ENCODE results near the gene THEMIS.

THEMIS gene

GRCh38 chr6:127858727-127859391, 42.0 kb downstream of the THEMIS start:
- no peak overlapping the region for H3K9ac ChIP-seq (ENCODE audit: low read depth, low read length)
- TF ChIP-seq EZH2 (IDR thresholded peaks at IDR 0.05; ENCODE audit: borderline replicate concordance, low read depth, low read length, severe bottlenecking) (no peak), CTCF (IDR thresholded peaks at IDR 0.05; ENCODE audit: borderline replicate concordance, extremely low read depth, low read length, poor library complexity, severe bottlenecking) (no peak)
- H3K4me1 ChIP-seq (ENCODE audit: insufficient read depth, low read length) = peaks cover 10% of the 10 kb centered on the region; the same call in 1 of the 2 replicates
- H2AFZ ChIP-seq (ENCODE audit: low read depth, low read length) = no peak overlapping the region
- no peak overlapping the region for H3K4me2 ChIP-seq (ENCODE audit: insufficient read depth, low read length)
- H3K4me3 ChIP-seq (ENCODE audit: low read depth in 1 of 2, low read length in 2 of 2) = no peak overlapping the region
- ATAC-seq (ENCODE audit: insufficient read depth, low read depth) (peak; percentile 49; the same call in 1 of the 3 replicates), DNase-seq (no peak)
- no peaks in the 10 kb centered on the region for H3K9me3 ChIP-seq (ENCODE audit: insufficient read depth, low read length, severe bottlenecking)
- H3K79me2 ChIP-seq (ENCODE audit: insufficient read depth, low read length) = no peaks in the 10 kb centered on the region
- H3K27me3 ChIP-seq (ENCODE audit: insufficient read depth, low read length, poor library complexity) = no peaks in the 10 kb centered on the region
- no peaks in the 10 kb centered on the region for H4K20me1 ChIP-seq (ENCODE audit: insufficient read depth, low read length)
- no peak overlapping the region for H3K27ac ChIP-seq (ENCODE audit: low read length)
- no peaks in the 10 kb centered on the region for H3K36me3 ChIP-seq (ENCODE audit: insufficient read depth, low read length)

- H3K4me2 ChIP-seq (ENCODE audit: insufficient read depth, low read length) = no peak overlapping the region
- H3K79me2 ChIP-seq (ENCODE audit: insufficient read depth, low read length) = no peaks in the 10 kb centered on the region
- no peaks in the 10 kb centered on the region for H3K9me3 ChIP-seq (ENCODE audit: insufficient read depth, low read length, severe bottlenecking)
- H3K36me3 ChIP-seq (ENCODE audit: insufficient read depth, low read length) = no peaks in the 10 kb centered on the region
- no peak overlapping the region for H3K4me3 ChIP-seq (ENCODE audit: low read depth in 1 of 2, low read length in 2 of 2)
- H4K20me1 ChIP-seq (ENCODE audit: insufficient read depth, low read length) = no peaks in the 10 kb centered on the region
- no peak overlapping the region for H3K27ac ChIP-seq (ENCODE audit: low read length)
- DNase-seq (no peak), ATAC-seq (ENCODE audit: insufficient read depth, low read depth) (peak; percentile 42; the same call in 1 of the 3 replicates)
- H3K9ac ChIP-seq (ENCODE audit: low read depth, low read length) = no peak overlapping the region
- peaks cover 10% of the 10 kb centered on the region; the same call in 1 of the 2 replicates for H3K4me1 ChIP-seq (ENCODE audit: insufficient read depth, low read length)
- TF ChIP-seq CTCF (IDR thresholded peaks at IDR 0.05; ENCODE audit: borderline replicate concordance, extremely low read depth, low read length, poor library complexity, severe bottlenecking) = no peak
- TF ChIP-seq EZH2 (IDR thresholded peaks at IDR 0.05; ENCODE audit: borderline replicate concordance, low read depth, low read length, severe bottlenecking) = no peak
- no peaks in the 10 kb centered on the region for H3K27me3 ChIP-seq (ENCODE audit: insufficient read depth, low read length, poor library complexity)
- no peak overlapping the region for H2AFZ ChIP-seq (ENCODE audit: low read depth, low read length)
Observed at GRCh38 chr6:127857051-127857637, 43.7 kb downstream of the THEMIS start.

GRCh38 chr6:127855542-127856159, 45.2 kb downstream of the THEMIS start:
- Histone ChIP-seq H3K4me3 (ENCODE audit: low read depth in 1 of 2, low read length in 2 of 2) (no peak overlapping the region), H3K9ac (ENCODE audit: low read depth, low read length) (no peak overlapping the region), H3K4me1 (ENCODE audit: insufficient read depth, low read length) (peaks cover 10% of the 10 kb centered on the region; the same call in 1 of the 2 replicates), H3K9me3 (ENCODE audit: insufficient read depth, low read length, severe bottlenecking) (no peaks in the 10 kb centered on the region), H3K27me3 (ENCODE audit: insufficient read depth, low read length, poor library complexity) (no peaks in the 10 kb centered on the region), H4K20me1 (ENCODE audit: insufficient read depth, low read length) (no peaks in the 10 kb centered on the region), H3K27ac (ENCODE audit: low read length) (no peak overlapping the region), H3K79me2 (ENCODE audit: insufficient read depth, low read length) (no peaks in the 10 kb centered on the region), H2AFZ (ENCODE audit: low read depth, low read length) (no peak overlapping the region), H3K4me2 (ENCODE audit: insufficient read depth, low read length) (no peak overlapping the region), H3K36me3 (ENCODE audit: insufficient read depth, low read length) (0 out of 2 replicates have a peak, but pooled peaks cover 3% of the 10 kb centered on the region)
- peak; percentile 22 for DNase-seq
- TF ChIP-seq EZH2 (IDR thresholded peaks at IDR 0.05; ENCODE audit: borderline replicate concordance, low read depth, low read length, severe bottlenecking) = no peak
- TF ChIP-seq CTCF (IDR thresholded peaks at IDR 0.05; ENCODE audit: borderline replicate concordance, extremely low read depth, low read length, poor library complexity, severe bottlenecking) = peak; percentile 44
- no peak for ATAC-seq (ENCODE audit: insufficient read depth, low read depth)

Data from DND-41 (cell line).